ENCODE measurements around the gene SPI1.

SPI1 gene

DNA sequence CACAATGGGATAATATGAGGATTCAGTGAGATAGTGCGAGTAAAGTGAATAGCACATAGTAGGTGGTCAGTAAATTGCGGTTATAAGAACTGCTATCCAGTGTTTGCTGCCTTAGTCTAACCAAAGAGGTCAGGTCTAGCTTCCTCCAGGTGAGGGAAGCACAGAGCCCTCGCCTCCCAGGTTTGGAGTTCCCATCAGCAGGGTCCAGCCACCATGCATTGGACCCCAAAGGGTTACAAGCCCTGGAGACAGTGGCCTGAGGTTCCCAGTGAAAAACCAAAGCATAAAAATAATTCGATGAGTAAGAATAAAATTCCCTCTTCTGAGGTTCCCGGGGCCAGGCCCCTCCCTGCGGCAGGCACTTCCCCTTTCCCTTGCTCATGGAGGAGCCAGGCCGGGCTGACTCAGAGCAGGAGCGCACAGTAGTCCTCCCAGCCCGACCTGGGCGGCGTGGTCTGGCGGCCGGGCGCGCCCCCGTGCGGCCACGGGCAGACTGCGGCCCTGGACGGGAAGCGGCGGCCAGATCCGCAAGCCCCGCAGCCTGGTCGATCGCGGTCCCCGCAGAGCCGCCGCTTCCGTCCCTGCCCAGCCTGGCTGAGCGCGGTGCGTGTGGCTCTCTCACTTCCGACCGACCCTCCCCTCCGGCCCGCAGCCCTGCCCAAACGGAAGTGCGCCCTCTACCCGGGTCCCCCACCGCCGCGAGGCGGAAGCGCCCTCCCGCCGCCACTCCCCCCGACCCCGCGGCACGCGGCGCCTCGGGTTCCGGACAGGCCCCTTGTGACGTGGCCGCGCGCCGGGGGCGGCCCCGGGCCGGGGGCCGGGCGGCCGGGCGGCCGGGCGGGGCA, 29.6 kb upstream of the SPI1 start, which contains the start of gene SLC39A13:
TSS of gene SLC39A13 (plus strand) at position 845 of the 845 bp plus-strand sequence. CDS start 1,505 bp downstream, outside the sequence.
- TF ChIP-seq, protein P1, sequence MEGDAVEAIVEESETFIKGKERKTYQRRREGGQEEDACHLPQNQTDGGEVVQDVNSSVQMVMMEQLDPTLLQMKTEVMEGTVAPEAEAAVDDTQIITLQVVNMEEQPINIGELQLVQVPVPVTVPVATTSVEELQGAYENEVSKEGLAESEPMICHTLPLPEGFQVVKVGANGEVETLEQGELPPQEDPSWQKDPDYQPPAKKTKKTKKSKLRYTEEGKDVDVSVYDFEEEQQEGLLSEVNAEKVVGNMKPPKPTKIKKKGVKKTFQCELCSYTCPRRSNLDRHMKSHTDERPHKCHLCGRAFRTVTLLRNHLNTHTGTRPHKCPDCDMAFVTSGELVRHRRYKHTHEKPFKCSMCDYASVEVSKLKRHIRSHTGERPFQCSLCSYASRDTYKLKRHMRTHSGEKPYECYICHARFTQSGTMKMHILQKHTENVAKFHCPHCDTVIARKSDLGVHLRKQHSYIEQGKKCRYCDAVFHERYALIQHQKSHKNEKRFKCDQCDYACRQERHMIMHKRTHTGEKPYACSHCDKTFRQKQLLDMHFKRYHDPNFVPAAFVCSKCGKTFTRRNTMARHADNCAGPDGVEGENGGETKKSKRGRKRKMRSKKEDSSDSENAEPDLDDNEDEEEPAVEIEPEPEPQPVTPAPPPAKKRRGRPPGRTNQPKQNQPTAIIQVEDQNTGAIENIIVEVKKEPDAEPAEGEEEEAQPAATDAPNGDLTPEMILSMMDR (conservative IDR thresholded peaks at IDR 0.05; ENCODE audit: low read depth): peak; percentile 89
- ChIA-PET CTCF (interaction anchor here (0.6 to 2.3 kb wide), 5 partner anchors 9 to 78 kb away, joined by 3 to 9 read pairs (median 5); no protein-coding TSS in a partner anchor), POLR2A (ENCODE audit: low non-redundant PET) (interaction anchor here (0.6 to 0.8 kb wide), 3 partner anchors 9 to 116 kb away, joined by 3 to 5 read pairs (median 3); no protein-coding TSS in a partner anchor)
- DNase-seq (ENCODE audit: low spot score): peak; percentile 96
- peak within 1 kb of the TSS; percentile 97 for H3K27ac ChIP-seq

DNA sequence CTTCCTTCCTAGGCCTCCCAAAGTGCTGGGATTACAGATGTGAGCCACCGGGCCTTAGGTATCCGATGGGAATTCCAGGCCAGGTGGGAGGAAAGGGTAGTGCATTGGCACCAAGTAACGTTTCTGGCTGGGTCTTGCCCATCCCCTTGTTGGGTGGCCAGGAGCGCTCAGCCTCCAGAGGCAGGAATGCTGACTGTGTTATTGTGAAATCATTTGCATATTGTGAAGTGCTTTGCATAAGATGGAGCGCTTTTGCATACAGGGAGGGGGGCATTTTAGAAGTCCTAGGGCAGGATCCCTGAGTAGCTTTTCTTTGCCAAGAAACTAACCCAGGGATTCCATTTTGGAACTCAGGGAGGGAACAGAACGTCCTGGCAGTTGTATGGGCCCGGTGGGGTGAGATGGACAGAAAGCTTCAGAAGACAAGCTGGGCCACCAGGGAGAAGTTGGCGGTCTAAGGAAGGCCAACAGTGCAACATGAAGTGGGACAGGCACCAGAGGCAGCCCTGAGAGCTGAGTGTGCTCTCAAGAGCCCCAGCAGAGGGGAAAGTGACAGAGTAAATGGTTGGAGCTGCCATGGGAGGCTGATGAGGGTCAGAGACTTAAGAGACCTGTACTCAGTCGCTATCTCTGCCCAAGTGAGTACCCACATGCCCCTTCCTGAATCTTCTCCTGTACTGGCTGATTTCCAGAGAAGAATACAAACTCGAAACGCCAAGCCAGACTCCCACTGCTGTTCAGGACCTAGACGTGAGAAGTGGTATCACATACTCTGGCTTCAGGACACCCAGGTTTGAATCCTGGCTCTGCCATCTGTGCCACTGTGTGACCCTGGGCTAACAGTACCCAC, 28.8 kb upstream of the SPI1 start:
- H3K27ac ChIP-seq: peak overlapping the region; percentile 97
- ChIA-PET POLR2A (ENCODE audit: low non-redundant PET) (interaction anchor here (0.6 to 0.8 kb wide), 2 partner anchors 10 to 22 kb away, joined by 3 to 5 read pairs; no protein-coding TSS in a partner anchor), CTCF (interaction anchor here (0.6 to 1.3 kb wide), 4 partner anchors 8 to 33 kb away, joined by 3 to 8 read pairs (median 4); no protein-coding TSS in a partner anchor)
- no peak for DNase-seq (ENCODE audit: low spot score)
- TF ChIP-seq, protein P1 (conservative IDR thresholded peaks at IDR 0.05; ENCODE audit: low read depth): no peak

DNA sequence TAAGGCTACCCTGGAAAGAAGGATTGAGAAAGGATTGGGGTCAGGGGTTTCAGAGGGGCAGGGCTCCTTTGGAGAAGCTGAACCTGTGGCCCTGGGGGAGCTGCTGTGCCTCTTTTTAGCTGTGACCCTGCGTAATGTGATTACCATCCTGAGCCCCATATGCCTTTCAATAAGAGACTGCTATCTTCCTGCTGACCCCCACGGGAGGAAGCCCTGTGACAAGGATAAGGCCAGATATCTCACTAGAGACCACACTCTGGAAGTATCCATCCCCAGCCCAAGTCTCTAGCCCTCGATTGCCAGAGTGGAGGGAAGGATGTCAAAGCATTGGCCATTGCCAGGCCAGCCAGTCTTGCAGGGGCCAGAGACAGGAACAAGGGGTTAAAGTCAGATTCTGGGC, 25.2 kb upstream of the SPI1 start:
- H3K27ac ChIP-seq: peak overlapping the region; percentile 36
- TF ChIP-seq, protein P1 (conservative IDR thresholded peaks at IDR 0.05; ENCODE audit: low read depth): no peak
- CTCF ChIA-PET: no interaction called here
- POLR2A ChIA-PET (ENCODE audit: low non-redundant PET): no interaction called here
- no peak for DNase-seq (ENCODE audit: low spot score)

DNA sequence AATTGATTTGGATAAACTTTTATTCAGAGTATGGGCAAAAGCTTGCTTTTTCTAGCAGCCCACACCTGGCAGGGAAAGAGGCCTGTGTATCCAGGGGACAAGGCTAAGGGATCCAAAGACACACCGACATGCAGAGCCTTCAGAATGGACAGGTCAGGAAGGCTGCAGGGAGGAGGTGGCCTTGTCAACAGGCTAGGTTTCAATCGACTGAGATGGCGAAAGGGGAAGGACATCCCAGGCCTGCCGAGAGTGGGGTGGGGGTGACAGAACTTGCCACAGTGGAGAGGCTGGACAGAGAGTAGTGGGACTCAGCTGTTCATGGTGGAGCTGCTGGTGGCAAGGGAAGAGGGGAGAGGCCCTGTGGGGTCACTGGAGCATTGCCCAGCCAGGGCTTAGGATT, 24.8 kb upstream of the SPI1 start:
- H3K27ac ChIP-seq: peak overlapping the region; percentile 36; the same call in 1 of the 2 replicates
- ChIA-PET POLR2A (ENCODE audit: low non-redundant PET) (no interaction called here), CTCF (no interaction called here)
- TF ChIP-seq, protein P1 (conservative IDR thresholded peaks at IDR 0.05; ENCODE audit: low read depth): no peak
- no peak for DNase-seq (ENCODE audit: low spot score)

DNA sequence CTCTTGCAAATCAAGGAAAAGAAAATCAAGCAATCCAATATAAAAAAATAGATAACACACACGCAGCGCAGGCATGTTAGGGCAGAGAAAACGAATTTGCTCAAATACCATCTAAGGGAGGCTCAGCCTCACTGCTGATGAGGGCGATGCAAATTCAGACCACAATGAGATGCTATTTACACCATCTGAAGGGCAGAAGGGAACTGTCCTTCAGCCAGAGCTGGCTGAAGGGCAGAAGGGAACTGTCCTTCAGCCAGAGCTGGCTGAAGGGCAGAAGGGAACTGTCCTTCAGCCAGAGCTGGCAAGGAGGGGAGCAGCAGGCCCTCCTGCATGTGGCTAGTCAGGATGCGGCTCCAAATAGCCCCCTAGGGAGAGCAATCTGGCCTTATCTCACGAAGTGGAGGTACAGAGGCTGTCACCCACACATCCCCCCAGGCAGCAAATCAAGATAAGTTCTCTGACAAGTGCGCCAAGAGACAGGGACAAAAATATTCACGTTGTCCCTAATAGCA, 22.5 kb upstream of the SPI1 start:
- TF ChIP-seq, protein P1 (conservative IDR thresholded peaks at IDR 0.05; ENCODE audit: low read depth): no peak
- ChIA-PET CTCF (no interaction called here), POLR2A (ENCODE audit: low non-redundant PET) (no interaction called here)
- peak overlapping the region; percentile 70 for H3K27ac ChIP-seq
- no peak for DNase-seq (ENCODE audit: low spot score)
